IMR-90 (cell line): ENCODE data around the gene SPSB2. TPM values are rescaled to one million over a fixed set of nuclear protein-coding genes. Genes with fewer than 3 reads are reported as not detected.

Experiments
- ATAC-seq: fragments of 200-7000 bp; cut with Tn5 transposase; 2 replicates; pipeline ENCODE4 v1.9.1; 2020; ENCODE audit warnings: low read depth, mild to moderate bottlenecking, moderate library complexity
- BruUV-seq: library from RNA; stranded (reverse); fragments of 400-500 nt; replicated peaks from 2 replicates; lab custom pipeline; 2021; lab: Mats Ljungman, UMichigan
- CTCF ChIA-PET: fragments of 300-600 bp; formaldehyde crosslinking; extraction: SDS; loops from one replicate; lab custom pipeline; 2021; ENCODE audit warnings: antibody characterized with exemption; lab: Yijun Ruan, JAX
- POLR2A ChIA-PET: fragments of 300-600 bp; sonication (Branson Sonifier 250); formaldehyde crosslinking; loops from one replicate; lab custom pipeline; 2022; ENCODE audit warnings: antibody characterized with exemption; ENCODE audit not compliant: unreplicated experiment; lab: Charles Lee
- DNase-seq: peaks from one replicate; pipeline ENCODE4 v3.0.0; 2013
- H2AFZ ChIP-seq: replicated peaks from 2 replicates; pipeline ENCODE3; 2013; ENCODE audit warnings: low read length, mild to moderate bottlenecking; ENCODE audit not compliant: poor library complexity
- H2AK5ac ChIP-seq: 2 replicates; pipeline ENCODE4 v1.6.1; 2013; ENCODE audit warnings: low read depth, low read length, inconsistent platforms
- H2AK9ac ChIP-seq: replicated peaks from 2 replicates; pipeline ENCODE3; 2013; ENCODE audit warnings: mild to moderate bottlenecking, low read depth, low read length, moderate library complexity; ENCODE audit not compliant: poor library complexity
- H2BK120ac ChIP-seq: 2 replicates; pipeline ENCODE4 v1.6.1; 2013; ENCODE audit warnings: low read depth, low read length, inconsistent platforms
- H2BK15ac ChIP-seq: 3 replicates; pipeline ENCODE4 v1.6.1; 2013; ENCODE audit warnings: low read depth, low read length, inconsistent platforms
- H2BK20ac ChIP-seq: 2 replicates; pipeline ENCODE4 v1.6.1; 2013; ENCODE audit warnings: low read depth, mild to moderate bottlenecking, inconsistent platforms, low read length, moderate library complexity
- H2BK5ac ChIP-seq: 2 replicates; pipeline ENCODE4 v1.6.1; 2013; ENCODE audit warnings: mild to moderate bottlenecking, low read depth, low read length, inconsistent platforms; ENCODE audit not compliant: poor library complexity, severe bottlenecking
- H3K14ac ChIP-seq: replicated peaks from 2 replicates; pipeline ENCODE4 v1.6.1; 2013; ENCODE audit warnings: low read depth, low read length, inconsistent platforms
- H3K18ac ChIP-seq: 2 replicates; pipeline ENCODE4 v1.6.1; 2013; ENCODE audit warnings: low read depth, low read length, control low read depth
- H3K23ac ChIP-seq: 2 replicates; pipeline ENCODE4 v1.6.1; 2013; ENCODE audit warnings: low read depth, low read length, inconsistent platforms
- H3K27ac ChIP-seq: 2 replicates; pipeline ENCODE4 v1.5.1; 2013; ENCODE audit warnings: mild to moderate bottlenecking, control low read depth, low read length; ENCODE audit not compliant: insufficient read depth
- H3K27me3 ChIP-seq: 2 replicates; pipeline ENCODE4 v1.6.1; 2013; ENCODE audit warnings: low read length; ENCODE audit not compliant: control insufficient read depth, insufficient read depth
- H3K36me3 ChIP-seq: 2 replicates; pipeline ENCODE4 v1.6.1; 2013; ENCODE audit warnings: low read length, mixed read lengths; ENCODE audit not compliant: control insufficient read depth, insufficient read depth
- H3K4ac ChIP-seq: 2 replicates; pipeline ENCODE4 v1.6.1; 2013; ENCODE audit warnings: low read depth, low read length, inconsistent platforms
- H3K4me1 ChIP-seq: 2 replicates; pipeline ENCODE4 v1.6.1; 2013; ENCODE audit warnings: low read length, mixed read lengths; ENCODE audit not compliant: control insufficient read depth, insufficient read depth
- H3K4me2 ChIP-seq: 2 replicates; pipeline ENCODE4 v1.6.1; 2013; ENCODE audit warnings: low read depth, mild to moderate bottlenecking, control low read depth, low read length, moderate library complexity
- H3K4me3 ChIP-seq: 2 replicates; pipeline ENCODE4 v1.5.1; 2013; ENCODE audit warnings: low read depth, mild to moderate bottlenecking, control low read depth, low read length, moderate library complexity; ENCODE audit not compliant: insufficient read depth
- H3K56ac ChIP-seq: 2 replicates; pipeline ENCODE4 v1.6.1; 2013; ENCODE audit warnings: low read length, inconsistent platforms; ENCODE audit not compliant: insufficient read depth; ENCODE audit errors: extremely low read depth
- H3K79me1 ChIP-seq, 2 experiments: 2 replicates each; pipeline ENCODE4 v1.6.1; 2013; ENCODE audit warnings: low read length in 2 of 2, inconsistent platforms in 1 of 2, low read depth in 1 of 2
- H3K9ac ChIP-seq: 2 replicates; pipeline ENCODE4 v1.6.1; 2013; ENCODE audit warnings: low read depth, low read length, control low read depth
- H3K9me1 ChIP-seq: 2 replicates; pipeline ENCODE4 v1.6.1; 2013; ENCODE audit warnings: low read length, inconsistent platforms; ENCODE audit not compliant: insufficient read depth
- H3K9me3 ChIP-seq: 2 replicates; pipeline ENCODE4 v1.6.1; 2013; ENCODE audit warnings: low read length; ENCODE audit not compliant: control insufficient read depth, insufficient read depth
- H4K20me1 ChIP-seq: 2 replicates; pipeline ENCODE4 v1.6.1; 2013; ENCODE audit warnings: low read length, inconsistent platforms; ENCODE audit not compliant: insufficient read depth
- H4K5ac ChIP-seq: 2 replicates; pipeline ENCODE4 v1.6.1; 2013; ENCODE audit warnings: mild to moderate bottlenecking, low read depth, low read length, control low read depth
- H4K8ac ChIP-seq, 2 experiments: 2 replicates each; pipeline ENCODE4 v1.6.1; 2013; ENCODE audit warnings: low read depth in 2 of 2, low read length in 2 of 2, control low read depth in 1 of 2, inconsistent platforms in 1 of 2
- H4K91ac ChIP-seq: 2 replicates; pipeline ENCODE4 v1.6.1; 2013; ENCODE audit warnings: low read depth, low read length, inconsistent platforms; ENCODE audit not compliant: insufficient read depth
- BHLHE40 ChIP-seq: fragments of 150-350 bp; IDR thresholded peaks from 2 replicates; pipeline ENCODE4 v1.6.1; 2016; ENCODE audit warnings: mild to moderate bottlenecking, low read depth, low read length
- FOS ChIP-seq: fragments of 150-350 bp; IDR thresholded peaks from 2 replicates; pipeline ENCODE4 v1.6.1; 2016; ENCODE audit warnings: low read depth, low read length
- NFE2L2 ChIP-seq: fragments of 150-350 bp; IDR thresholded peaks from 2 replicates; pipeline ENCODE4 v1.6.1; 2016; ENCODE audit warnings: low read depth, mild to moderate bottlenecking, low read length
- POLR2A ChIP-seq: IDR thresholded peaks from 2 replicates; pipeline ENCODE4 v1.6.1; 2012; ENCODE audit warnings: mild to moderate bottlenecking, low read depth, low read length
- RAD21 ChIP-seq: IDR thresholded peaks from 2 replicates; pipeline ENCODE4 v1.6.1; 2012; ENCODE audit warnings: low read length, improper control_type of control experiment
- WGBS, 2 experiments: methylation state at CpG; one replicate each; pipeline versions ENCODE4 v1.1.5 to v1.1.7; 2013; ENCODE audit warnings: missing lambda C conversion rate in 2 of 2; ENCODE audit not compliant: insufficient read length in 1 of 2; ENCODE audit errors: extremely low coverage in 2 of 2; 5-methylcytosine and 5-hydroxymethylcytosine counted together
- dilution Hi-C: fragments of 300-500 bp; cut with HindIII; formaldehyde crosslinking; loops from one replicate; pipeline ENCODE4 v1.14.3; 2018; ENCODE audit warnings: low sequenced_read_pairs; ENCODE audit not compliant: unreplicated experiment
- in situ Hi-C: fragments of 300-500 bp; cut with MboI; formaldehyde crosslinking; loops from 3 replicates; pipeline ENCODE4 v1.14.3; 2019; ENCODE audit warnings: low sequenced_read_pairs, inconsistent platforms, mixed read lengths
- intact Hi-C: fragments of 100-400 bp; cut with micrococcal nuclease; formaldehyde crosslinking; loops from 2 replicates; pipeline ENCODE4 v1.10.0; 2022
- polyA plus RNA-seq, 3 experiments: library from polyadenylated mRNA; depleted of rRNA; stranded (reverse); fragments of >200 nt; gene quantifications; 2 replicates each; pipeline ENCODE4 v1.2.3, GENCODE V29; 2012; ENCODE audit warnings: low replicate concordance in 1 of 3
- total RNA-seq: library from RNA; depleted of rRNA; stranded (reverse); fragments of >200 nt; gene quantifications from 2 replicates; pipeline ENCODE4 v1.2.3, GENCODE V29; 2012

The SPSB2 gene
- total and polyA plus RNA-seq, 2 of the 4 experiments (the other 2 are of a cell fraction) = 1.3 to 4.1 TPM

- intact Hi-C loops = no loop called here
- H2BK5ac ChIP-seq = no peak overlapping the region
- ChIA-PET CTCF (no interaction called here), POLR2A (no interaction called here)
- H2AK9ac ChIP-seq = no peak overlapping the region
- H3K27ac ChIP-seq = no peak overlapping the region
- H3K4me1 ChIP-seq = peaks cover 10% of the 10 kb centered on the region
- no peak overlapping the region for H3K14ac ChIP-seq
- no peak overlapping the region for H4K8ac ChIP-seq
- WGBS, 2 experiments = 88% methylated on average over 5 of the region's 12 CpGs; no CpG with 5 or more reads in 1 of the 2 experiments
- no peaks in the 10 kb centered on the region for H3K9me3 ChIP-seq
- TF ChIP-seq NFE2L2 (no peak), RAD21 (no peak), POLR2A (no peak), FOS (no peak), BHLHE40 (no peak)
- H3K36me3 ChIP-seq = peaks cover 39% of the 10 kb centered on the region
- no peak overlapping the region for H2AFZ ChIP-seq
- no TSS peak for BruUV-seq
- H3K79me1 ChIP-seq = peaks cover 17 to 64% of the 10 kb centered on the region in 2 experiments
- dilution Hi-C loops = no loop called here
- no peak overlapping the region for H3K18ac ChIP-seq
- H3K4me3 ChIP-seq = no peak overlapping the region
- no peak overlapping the region for H3K4ac ChIP-seq
- in situ Hi-C loops = no loop called here
- no peak overlapping the region for H2BK120ac ChIP-seq
- ATAC-seq (no peak), DNase-seq (no peak)
- H3K23ac ChIP-seq = no peak overlapping the region; the same call in 1 of the 2 replicates
- H3K56ac ChIP-seq = no peak overlapping the region
- H4K20me1 ChIP-seq = peaks cover 12% of the 10 kb centered on the region
- no peak overlapping the region for H2BK20ac ChIP-seq
- no peak overlapping the region for H3K4me2 ChIP-seq
- no peak overlapping the region for H2AK5ac ChIP-seq
- H3K27me3 ChIP-seq = no peaks in the 10 kb centered on the region
- no peak overlapping the region for H4K91ac ChIP-seq
- no peak overlapping the region for H4K5ac ChIP-seq
- H3K9me1 ChIP-seq = peaks cover 6% of the 10 kb centered on the region; the same call in 1 of the 2 replicates
- H2BK15ac ChIP-seq = no peak overlapping the region
- H3K9ac ChIP-seq = no peak overlapping the region
Observed at GRCh38 chr12:6831450-6831995, 41.6 kb downstream of the SPSB2 start.
